D721Med (cell line): ENCODE data around the gene RBM19.

Experiments
- DNase-seq: peaks from one replicate; pipeline ENCODE4 v3.0.0; 2011; ENCODE audit warnings: low spot score; ENCODE audit not compliant: insufficient read length
- FAIRE-seq: peaks from 2 replicates; lab custom pipeline; 2011; peaks lifted over from hg19 to GRCh38; lab: Jason Lieb, UNC
- TF ChIP-seq, protein P1 (sequence below): IDR thresholded peaks from 2 replicates; pipeline ENCODE4 v1.5.1; 2012; ENCODE audit warnings: mild to moderate bottlenecking, control low read depth; ENCODE audit not compliant: insufficient read depth; ENCODE audit errors: missing control alignments

RBM19 gene

DNA sequence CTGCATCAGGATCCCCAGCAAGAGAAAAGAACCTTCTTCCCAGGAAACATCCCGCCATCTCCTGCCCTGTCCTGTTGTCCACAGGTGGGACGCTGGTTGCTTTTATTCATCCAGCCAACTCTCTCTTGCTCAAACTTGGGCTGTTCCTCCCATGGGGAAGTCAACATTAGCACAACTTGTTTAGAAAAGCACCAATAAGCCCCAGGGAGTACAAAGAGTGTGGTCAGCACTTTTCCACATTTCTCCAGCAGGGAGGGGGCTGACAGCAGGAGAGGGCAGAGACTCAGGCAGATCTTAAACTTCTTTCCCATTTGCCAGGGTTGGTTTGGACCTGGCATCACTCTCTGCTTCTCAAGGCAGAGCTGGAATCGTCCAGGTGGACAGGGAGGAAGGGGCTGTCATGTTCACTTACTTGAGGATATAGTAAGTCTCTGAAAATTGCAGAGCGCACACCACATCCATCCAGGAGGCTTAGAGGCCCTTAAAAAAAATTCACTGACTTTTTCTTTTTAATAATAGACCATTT lies 74.9 kb downstream of the RBM19 start:
- FAIRE-seq, result no peak
- TF ChIP-seq, protein P1, sequence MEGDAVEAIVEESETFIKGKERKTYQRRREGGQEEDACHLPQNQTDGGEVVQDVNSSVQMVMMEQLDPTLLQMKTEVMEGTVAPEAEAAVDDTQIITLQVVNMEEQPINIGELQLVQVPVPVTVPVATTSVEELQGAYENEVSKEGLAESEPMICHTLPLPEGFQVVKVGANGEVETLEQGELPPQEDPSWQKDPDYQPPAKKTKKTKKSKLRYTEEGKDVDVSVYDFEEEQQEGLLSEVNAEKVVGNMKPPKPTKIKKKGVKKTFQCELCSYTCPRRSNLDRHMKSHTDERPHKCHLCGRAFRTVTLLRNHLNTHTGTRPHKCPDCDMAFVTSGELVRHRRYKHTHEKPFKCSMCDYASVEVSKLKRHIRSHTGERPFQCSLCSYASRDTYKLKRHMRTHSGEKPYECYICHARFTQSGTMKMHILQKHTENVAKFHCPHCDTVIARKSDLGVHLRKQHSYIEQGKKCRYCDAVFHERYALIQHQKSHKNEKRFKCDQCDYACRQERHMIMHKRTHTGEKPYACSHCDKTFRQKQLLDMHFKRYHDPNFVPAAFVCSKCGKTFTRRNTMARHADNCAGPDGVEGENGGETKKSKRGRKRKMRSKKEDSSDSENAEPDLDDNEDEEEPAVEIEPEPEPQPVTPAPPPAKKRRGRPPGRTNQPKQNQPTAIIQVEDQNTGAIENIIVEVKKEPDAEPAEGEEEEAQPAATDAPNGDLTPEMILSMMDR, result no peak
- no peak for DNase-seq

DNA sequence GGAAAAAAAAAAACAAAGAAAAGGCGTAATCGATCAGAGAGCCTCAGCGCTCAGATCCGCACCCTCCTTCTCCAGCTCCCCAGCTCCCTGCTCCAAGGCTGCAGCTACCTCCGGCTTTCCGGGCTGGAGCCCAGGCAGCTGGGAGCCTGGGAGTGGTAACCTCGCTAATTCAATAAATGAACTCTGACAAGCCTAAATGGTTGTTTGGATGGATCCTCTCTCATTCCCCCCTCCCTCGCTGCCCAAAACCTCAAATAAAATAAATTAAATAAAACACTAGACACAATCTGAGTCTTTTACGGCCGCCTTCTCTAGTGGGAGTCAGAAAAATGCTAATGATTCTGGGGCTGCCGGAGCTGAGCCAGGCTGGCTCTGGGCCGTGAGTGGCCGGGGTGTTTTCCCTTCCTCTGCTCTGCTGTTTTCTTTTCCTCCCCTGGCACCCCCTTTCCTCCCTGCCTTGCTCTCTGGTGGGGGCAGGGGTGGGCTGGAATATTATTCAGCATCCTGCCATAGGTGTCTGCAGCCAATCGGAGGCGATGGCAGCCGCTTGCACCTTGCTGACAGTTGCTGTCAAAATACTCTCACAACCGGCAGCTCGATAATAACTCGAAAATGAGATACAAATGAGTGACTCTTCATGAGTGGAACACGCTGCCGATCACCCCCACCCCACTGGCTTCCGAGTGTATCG lies 76.1 kb downstream of the RBM19 start:
- TF ChIP-seq, protein P1, result no peak
- DNase-seq (no peak), FAIRE-seq (no peak)

DNA sequence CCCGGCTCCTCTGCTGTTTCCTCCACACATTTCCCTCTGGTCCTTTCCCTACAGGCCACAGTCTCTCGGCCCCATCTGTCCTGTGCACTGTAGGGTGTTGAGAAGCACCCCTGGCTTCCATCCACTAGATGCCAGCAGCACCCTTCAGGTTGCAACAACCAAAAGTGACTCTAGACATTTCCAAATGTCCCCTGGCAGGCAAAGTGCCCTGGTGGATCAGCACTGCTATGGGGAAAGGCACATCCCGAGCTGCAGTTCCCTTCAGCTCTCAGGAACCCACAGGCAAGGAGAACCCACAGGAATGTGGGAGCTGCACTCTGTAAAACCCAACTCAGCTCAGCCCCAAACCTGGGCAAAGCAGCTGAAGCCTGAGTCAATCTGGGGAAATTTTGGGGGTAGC lies 77.0 kb downstream of the RBM19 start:
- DNase-seq (no peak), FAIRE-seq (no peak)
- TF ChIP-seq, protein P1, result no peak

DNA sequence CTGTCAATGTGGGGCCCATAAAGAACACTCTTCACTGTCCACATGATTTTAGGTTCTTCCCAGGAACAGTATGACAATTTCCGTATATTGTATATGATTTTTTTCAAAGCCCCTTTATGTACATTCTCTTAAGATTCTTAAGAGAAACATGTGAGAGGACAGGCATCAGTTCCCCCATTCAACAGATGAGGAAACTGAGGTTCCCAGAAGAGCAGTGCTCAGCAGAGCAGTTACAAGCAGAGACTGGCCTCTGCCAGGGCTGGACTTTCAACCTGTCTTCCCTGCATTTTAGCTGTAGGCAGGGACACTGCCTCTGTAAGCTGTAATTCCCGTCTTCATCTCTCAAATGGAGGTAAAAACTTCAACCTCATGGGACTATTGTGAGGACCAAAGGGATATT lies 77.7 kb downstream of the RBM19 start:
- no peak for DNase-seq
- FAIRE-seq, result no peak
- TF ChIP-seq, protein P1, result no peak

DNA sequence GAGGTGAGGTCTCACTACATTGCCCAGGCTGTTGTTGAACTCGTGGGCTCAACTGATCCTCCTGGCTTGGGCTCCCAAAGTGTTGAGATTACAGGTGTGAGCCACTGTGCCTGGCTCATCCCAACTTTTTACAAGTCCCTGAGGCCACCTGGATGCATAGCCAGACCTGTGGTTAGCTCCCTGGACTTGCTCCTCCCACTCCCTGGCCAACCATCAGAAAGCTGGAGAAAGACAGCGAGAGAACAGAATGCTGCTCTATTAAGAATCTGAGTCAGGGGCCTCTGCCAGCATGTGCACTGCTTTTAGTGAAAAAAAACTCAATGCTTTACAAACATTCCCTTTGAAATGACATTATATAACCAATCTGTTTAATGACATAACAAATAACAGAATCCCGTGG lies 78.2 kb downstream of the RBM19 start:
- TF ChIP-seq, protein P1, result no peak
- FAIRE-seq, result no peak

DNA sequence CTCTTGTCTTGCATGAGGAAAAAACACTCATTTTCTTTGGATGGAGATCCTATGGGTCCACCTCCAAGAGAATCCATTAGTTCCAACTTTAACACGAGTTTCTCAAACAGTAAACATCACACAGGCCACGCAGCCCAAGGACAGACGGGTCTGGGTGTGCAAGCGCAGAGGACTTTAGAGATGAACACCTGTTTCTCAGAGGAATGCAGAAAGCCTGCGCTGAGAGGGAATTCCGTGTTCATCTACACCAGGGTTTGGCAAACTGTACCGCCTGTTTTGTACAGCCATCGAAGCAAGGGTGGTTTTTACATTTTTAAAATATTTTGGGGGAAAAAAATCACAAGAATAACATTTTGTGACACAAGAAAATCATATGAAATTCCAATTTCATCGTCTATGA lies 79.4 kb downstream of the RBM19 start:
- DNase-seq (no peak), FAIRE-seq (no peak)
- TF ChIP-seq, protein P1, result no peak

More for the DNA sequence above, 78.2 kb downstream of the RBM19 start:
- no peak for DNase-seq

DNA sequence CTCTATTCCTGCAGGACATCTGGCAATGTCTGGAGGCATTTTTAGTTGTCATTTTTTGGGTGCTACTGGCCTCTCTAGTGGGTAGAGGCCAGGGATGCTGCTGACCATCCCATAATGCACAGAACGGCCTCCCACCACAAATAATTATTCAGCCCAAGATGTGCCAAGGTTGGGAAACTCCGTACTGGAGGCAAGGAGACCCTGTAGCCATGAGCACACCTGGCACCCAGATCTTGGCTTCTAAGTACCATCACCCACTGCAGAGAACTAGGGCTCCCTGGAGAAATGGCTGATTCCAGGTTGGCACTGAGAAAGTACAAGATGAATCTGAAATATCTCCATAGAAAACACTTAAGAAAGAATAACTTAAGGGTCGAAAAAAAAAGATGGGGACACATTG lies 81.7 kb downstream of the RBM19 start:
- DNase-seq (no peak), FAIRE-seq (no peak)
- TF ChIP-seq, protein P1, result no peak
